Muscle of leg (tissue), 11 donors: ENCODE results near the gene GOLGA7B. TPM values are rescaled to one million over a fixed set of nuclear protein-coding genes. Genes with fewer than 3 reads are reported as not detected.
A peak's percentile ranks its signal among the peaks of the same experiment; 100 is the strongest.

Source experiments
- DNase-seq: peaks from one replicate; pipeline ENCODE4 v3.0.0; 2013
- H3K27ac ChIP-seq: one replicate; pipeline ENCODE4 v1.5.1; 2013; ENCODE audit warnings: mild to moderate bottlenecking, low read length, control low read depth
- H3K27me3 ChIP-seq: one replicate; pipeline ENCODE4 v1.6.1; 2013; ENCODE audit warnings: low read length; ENCODE audit not compliant: control insufficient read depth, insufficient read depth
- H3K36me3 ChIP-seq: one replicate; pipeline ENCODE4 v1.6.1; 2013; ENCODE audit warnings: low read length; ENCODE audit not compliant: control insufficient read depth, insufficient read depth
- H3K4me1 ChIP-seq: one replicate; pipeline ENCODE4 v1.6.1; 2013; ENCODE audit warnings: low read length; ENCODE audit not compliant: control insufficient read depth, insufficient read depth
- H3K4me3 ChIP-seq: one replicate; pipeline ENCODE4 v1.5.1; 2013; ENCODE audit warnings: low read length, control low read depth
- H3K9me3 ChIP-seq: replicated peaks from 2 replicates; pipeline ENCODE4 v1.6.1; 2013; ENCODE audit warnings: low read depth, low read length; ENCODE audit not compliant: control insufficient read depth
- WGBS: methylation state at CpG from one replicate; pipeline ENCODE4 v1.1.5; 2013; ENCODE audit warnings: missing lambda C conversion rate; ENCODE audit not compliant: insufficient coverage; 5-methylcytosine and 5-hydroxymethylcytosine counted together
- polyA plus RNA-seq, 8 donors: library from polyadenylated mRNA; unstranded; fragments of 120-200 nt; gene quantifications; one replicate each; pipeline versions ENCODE4 v1.2.1 to v1.2.3, GENCODE V29; 2013; ENCODE audit warnings: inconsistent platforms in 1 of 8, low replicate concordance in 1 of 8; ENCODE audit not compliant: insufficient read length in 8 of 8, insufficient read depth in 1 of 8
- total RNA-seq: library from RNA; stranded (reverse); fragments of 120-200 nt; gene quantifications from one replicate; pipeline ENCODE4 v1.2.4, GENCODE V29; 2013

The GOLGA7B gene
- total and polyA plus RNA-seq, 9 donors = 0.03 to 0.12 (median 0.07) TPM

GRCh38 chr10:97849103-97849686, 448 bp upstream of the GOLGA7B start:
- Histone ChIP-seq H3K4me3 (peak overlapping the region; percentile 15), H3K9me3 (no peaks in the 10 kb centered on the region), H3K27me3 (peaks cover 47% of the 10 kb centered on the region), H3K36me3 (no peaks in the 10 kb centered on the region), H3K4me1 (peaks cover 8% of the 10 kb centered on the region), H3K27ac (no peak overlapping the region)
- 10% methylated on average over 15 of the region's 16 CpGs for WGBS
- DNase-seq = no peak

DNA sequence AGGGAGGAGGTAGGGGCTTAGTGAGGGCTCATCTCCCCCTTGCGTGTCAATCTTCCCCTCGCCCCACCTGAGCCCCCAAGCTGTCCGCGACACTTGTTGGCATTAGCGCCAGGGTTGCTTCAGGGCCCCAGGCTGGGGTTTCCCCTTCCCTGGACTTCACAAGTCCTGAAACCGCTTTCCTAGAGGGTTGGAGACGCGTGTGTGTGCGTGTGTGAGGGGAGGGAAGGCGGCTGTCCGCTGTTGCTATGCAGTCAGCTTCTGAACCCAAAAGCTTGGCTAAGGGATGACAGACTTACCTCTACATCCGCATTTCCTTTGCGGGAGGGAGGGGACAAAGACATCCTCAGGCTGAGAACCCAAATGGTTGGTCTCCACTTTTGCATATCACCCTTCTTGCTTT, 803 bp downstream of the GOLGA7B start:
- H3K27me3 ChIP-seq = peaks cover 48% of the 10 kb centered on the region
- no peak overlapping the region for H3K27ac ChIP-seq
- H3K4me3 ChIP-seq = no peak overlapping the region
- no peaks in the 10 kb centered on the region for H3K36me3 ChIP-seq
- H3K4me1 ChIP-seq = peaks cover 8% of the 10 kb centered on the region
- WGBS = 21% methylated on average over 5 of the region's 13 CpGs
- no peak for DNase-seq
- H3K9me3 ChIP-seq = no peaks in the 10 kb centered on the region

DNA sequence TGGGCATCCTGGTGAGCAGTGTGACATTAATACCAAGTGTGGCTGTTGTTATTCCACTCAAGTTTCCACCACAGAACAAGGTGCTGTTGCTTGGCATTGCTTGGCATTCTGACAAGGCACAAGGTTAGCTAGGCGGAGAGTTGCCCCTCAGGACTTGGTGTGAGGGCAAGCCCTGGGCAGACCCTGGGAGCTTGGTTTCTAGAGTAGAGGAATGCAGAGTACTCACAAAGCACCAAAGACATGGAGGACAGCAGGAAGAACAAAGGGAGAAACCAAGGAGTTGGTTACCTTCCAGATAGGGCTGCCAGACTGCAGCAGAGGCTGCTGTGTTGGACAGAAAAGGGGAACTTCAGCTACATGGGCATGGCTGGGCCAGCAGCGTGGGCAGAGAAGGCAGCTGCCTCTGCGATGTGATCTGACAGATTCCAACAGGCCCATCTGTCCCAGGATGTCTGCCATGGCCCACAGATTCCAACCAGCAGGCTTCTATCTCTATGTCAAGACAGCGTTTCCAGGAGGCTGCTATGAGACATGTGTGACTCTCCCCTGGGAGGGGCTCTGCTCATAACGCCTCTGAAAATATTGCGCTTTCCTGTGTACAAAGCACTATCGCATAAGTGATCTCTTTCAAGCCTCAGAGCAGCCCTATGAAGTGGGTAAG, 1.8 kb downstream of the GOLGA7B start:
- 72% methylated on average over 7 of the region's 7 CpGs for WGBS
- H3K27ac ChIP-seq = no peak overlapping the region
- peaks cover 48% of the 10 kb centered on the region for H3K27me3 ChIP-seq

GRCh38 chr10:97852277-97852676, 2.6 kb downstream of the GOLGA7B start:
- H3K4me3 ChIP-seq = no peak overlapping the region
- H3K27me3 ChIP-seq = peaks cover 45% of the 10 kb centered on the region
- H3K4me1 ChIP-seq = peaks cover 8% of the 10 kb centered on the region
- no peak for DNase-seq
- H3K9me3 ChIP-seq = no peaks in the 10 kb centered on the region
- no peaks in the 10 kb centered on the region for H3K36me3 ChIP-seq
- WGBS = 42% methylated on average over 1 of the region's 3 CpGs
- H3K27ac ChIP-seq = no peak overlapping the region

More for the DNA sequence above, 1.8 kb downstream of the GOLGA7B start:
- Histone ChIP-seq H3K4me3 (no peak overlapping the region), H3K9me3 (no peaks in the 10 kb centered on the region), H3K36me3 (no peaks in the 10 kb centered on the region), H3K4me1 (peaks cover 8% of the 10 kb centered on the region)
- no peak for DNase-seq

- WGBS = 66% methylated on average over 2 of the region's 4 CpGs
Observed at GRCh38 chr10:97852840-97853405, 3.3 kb downstream of the GOLGA7B start.

GRCh38 chr10:97854743-97855142, 5.1 kb downstream of the GOLGA7B start:
- Histone ChIP-seq H3K9me3 (no peaks in the 10 kb centered on the region), H3K27ac (no peak overlapping the region), H3K36me3 (no peaks in the 10 kb centered on the region), H3K27me3 (peaks cover 29% of the 10 kb centered on the region), H3K4me3 (no peak overlapping the region), H3K4me1 (peaks cover 5% of the 10 kb centered on the region)
- WGBS = no CpG with 5 or more reads among the region's 3 CpGs
- no peak for DNase-seq

More at GRCh38 chr10:97852840-97853405, 3.3 kb downstream of the GOLGA7B start:
- DNase-seq = no peak
- H3K4me1 ChIP-seq = peaks cover 8% of the 10 kb centered on the region
- no peak overlapping the region for H3K4me3 ChIP-seq
- H3K27me3 ChIP-seq = peaks cover 44% of the 10 kb centered on the region
- no peak overlapping the region for H3K27ac ChIP-seq
- H3K36me3 ChIP-seq = no peaks in the 10 kb centered on the region
- H3K9me3 ChIP-seq = no peaks in the 10 kb centered on the region

DNA sequence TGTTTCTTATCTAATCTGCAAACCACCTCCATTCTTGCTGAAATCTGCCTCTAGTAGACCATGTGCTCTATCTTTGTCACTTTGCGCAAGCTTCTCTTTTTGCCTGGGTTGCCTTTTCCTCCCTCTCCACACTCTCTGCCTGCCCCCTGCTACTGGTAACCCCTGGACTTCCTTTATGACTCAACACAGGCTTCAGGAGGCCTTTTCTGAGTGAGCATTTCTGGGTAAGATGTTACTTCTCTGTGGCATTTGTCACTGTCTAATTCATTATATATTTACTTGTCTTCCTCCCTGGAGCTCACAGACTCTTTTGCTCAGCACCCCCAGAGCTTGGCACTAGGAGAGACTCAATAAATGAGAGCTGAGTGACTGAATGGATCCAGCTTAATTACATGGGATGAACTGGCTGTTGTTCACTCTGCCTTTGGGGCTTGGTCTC, 8.4 kb downstream of the GOLGA7B start:
- H3K9me3 ChIP-seq = no peaks in the 10 kb centered on the region
- WGBS = 86% methylated on average over 1 of the region's 1 CpG
- DNase-seq = peak; percentile 21
- no peak overlapping the region for H3K4me3 ChIP-seq
- H3K27ac ChIP-seq = no peak overlapping the region
- H3K27me3 ChIP-seq = peaks cover 14% of the 10 kb centered on the region
- H3K4me1 ChIP-seq = no peaks in the 10 kb centered on the region
- H3K36me3 ChIP-seq = no peaks in the 10 kb centered on the region

DNA sequence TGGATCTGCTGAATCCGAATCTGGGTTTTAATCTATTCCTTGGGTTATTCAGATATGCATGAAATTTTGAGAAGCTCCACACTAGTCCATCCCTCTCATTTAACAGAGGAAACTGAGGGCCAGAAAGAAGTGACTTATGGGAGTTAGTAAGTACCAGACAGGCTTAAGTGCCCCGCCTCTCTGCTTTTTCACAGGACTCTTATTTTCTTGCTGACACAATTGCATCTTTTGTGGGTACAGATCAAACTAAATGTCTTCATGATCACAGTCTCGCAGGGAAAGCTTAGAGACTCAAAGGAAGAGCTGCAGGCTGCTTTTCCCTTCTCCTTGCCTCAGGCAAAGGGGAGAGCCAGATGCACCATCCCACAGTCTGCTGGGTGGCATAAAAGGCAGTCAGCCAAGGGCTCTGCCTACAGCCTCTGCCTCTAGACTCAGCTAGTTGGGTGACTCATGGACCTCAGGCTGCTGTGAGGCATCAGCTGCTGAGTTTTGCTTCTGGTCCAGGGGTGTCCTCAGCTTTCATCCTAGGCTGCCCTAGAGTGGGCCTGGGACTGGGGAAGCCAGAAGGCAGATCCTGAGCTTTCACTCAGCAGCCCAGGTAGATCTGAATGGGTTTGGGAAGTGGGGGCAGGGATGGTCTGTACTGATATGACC, 11.6 kb downstream of the GOLGA7B start:
- Histone ChIP-seq H3K36me3 (no peaks in the 10 kb centered on the region), H3K4me3 (no peak overlapping the region), H3K4me1 (no peaks in the 10 kb centered on the region), H3K27ac (no peak overlapping the region), H3K9me3 (no peaks in the 10 kb centered on the region), H3K27me3 (peaks cover 12% of the 10 kb centered on the region)
- no peak for DNase-seq
- 63% methylated on average over 1 of the region's 3 CpGs for WGBS

GRCh38 chr10:97861924-97862323, 12.3 kb downstream of the GOLGA7B start:
- Histone ChIP-seq H3K27me3 (peaks cover 12% of the 10 kb centered on the region), H3K36me3 (no peaks in the 10 kb centered on the region), H3K4me1 (no peaks in the 10 kb centered on the region), H3K27ac (no peak overlapping the region), H3K9me3 (no peaks in the 10 kb centered on the region), H3K4me3 (no peak overlapping the region)
- WGBS = 20% methylated on average over 1 of the region's 1 CpG
- DNase-seq = no peak

- H3K27me3 ChIP-seq = peaks cover 12% of the 10 kb centered on the region
- WGBS = 70% methylated on average over 10 of the region's 11 CpGs
Observed at GRCh38 chr10:97863808-97864207, 14.2 kb downstream of the GOLGA7B start.

More at GRCh38 chr10:97863808-97864207, 14.2 kb downstream of the GOLGA7B start:
- Histone ChIP-seq H3K4me1 (peaks cover under 1% of the 10 kb centered on the region), H3K36me3 (no peaks in the 10 kb centered on the region), H3K27ac (no peak overlapping the region), H3K4me3 (no peak overlapping the region), H3K9me3 (no peaks in the 10 kb centered on the region)
- DNase-seq = no peak
